ENCODE results near the gene GMPPB.
"Not testable (repeated sequence)": the region's sequence is repeated elsewhere in the genome, so short reads cannot be mapped to it uniquely, and the experiment has no call there.

- TF ChIP-seq HINFP (tag; conservative IDR thresholded peaks at IDR 0.05; ENCODE audit: low read depth); ZNF232 (CRISPR knock-in tag; IDR thresholded peaks at IDR 0.05); HDAC8 (tag; IDR thresholded peaks at IDR 0.05); RAD21 (CRISPR knock-in tag; conservative IDR thresholded peaks at IDR 0.05 in 1 of 2, IDR thresholded peaks at IDR 0.05 in 1 of 2); GATAD2B (IDR thresholded peaks at IDR 0.05; ENCODE audit: borderline replicate concordance); CTCF (IDR thresholded peaks at IDR 0.05 in 2 of 3, conservative IDR thresholded peaks at IDR 0.05 in 1 of 3; ENCODE audit: insufficient read depth in 2 of 3, low read depth in 1 of 3, low read length in 3 of 3); ZNF436 (CRISPR knock-in tag; IDR thresholded peaks at IDR 0.05); POLR2AphosphoS5 (IDR thresholded peaks at IDR 0.05; ENCODE audit: control insufficient read depth, insufficient read depth, low read depth, low read length); MXI1 (IDR thresholded peaks at IDR 0.05; ENCODE audit: low read depth, low read length); RBM17 (IDR thresholded peaks at IDR 0.05; ENCODE audit: borderline replicate concordance, low read depth, low read length); RAD51 (IDR thresholded peaks at IDR 0.05; ENCODE audit: borderline replicate concordance, low read depth); DPF2 (IDR thresholded peaks at IDR 0.05): not testable (repeated sequence)
Measured at GRCh38 chr3:49694409-49695070, 29.2 kb downstream of the GMPPB start.

Data from K562 (cell line).